GM18868 (cell line): ENCODE results near the gene SLC41A2.
"Not testable (repeated sequence)": the region's sequence is repeated elsewhere in the genome, so short reads cannot be mapped to it uniquely, and the experiment has no call there.

Experiments used
- ATAC-seq: cut with Tn5 transposase; IDR thresholded peaks from one replicate; pipeline ENCODE4 v1.9.1; 2021; ENCODE audit warnings: mild to moderate bottlenecking, moderate library complexity; ENCODE audit not compliant: unreplicated experiment

SLC41A2 gene

GRCh38 chr12:104964167-104964855 lies 6.2 kb upstream of the SLC41A2 start:
- ATAC-seq = no peak

DNA sequence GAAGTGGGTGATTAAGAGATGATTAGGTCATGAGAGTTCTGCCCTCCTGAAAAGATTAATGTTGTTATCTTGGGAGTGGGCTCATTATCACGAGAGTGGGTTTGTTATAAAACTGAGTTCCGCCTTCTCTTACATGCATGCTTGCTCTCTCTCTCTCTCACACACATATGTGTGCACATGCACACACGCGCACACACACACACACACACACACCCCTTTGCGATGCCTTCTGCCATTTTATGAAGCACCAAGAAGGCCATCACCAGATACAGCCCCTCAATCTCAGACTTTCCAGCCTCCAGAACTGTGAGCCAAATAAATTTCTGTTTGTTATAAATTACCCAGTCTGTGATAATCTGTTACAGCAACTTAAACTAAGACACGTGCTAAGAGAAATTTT lies 5.7 kb upstream of the SLC41A2 start:
- ATAC-seq = no peak

DNA sequence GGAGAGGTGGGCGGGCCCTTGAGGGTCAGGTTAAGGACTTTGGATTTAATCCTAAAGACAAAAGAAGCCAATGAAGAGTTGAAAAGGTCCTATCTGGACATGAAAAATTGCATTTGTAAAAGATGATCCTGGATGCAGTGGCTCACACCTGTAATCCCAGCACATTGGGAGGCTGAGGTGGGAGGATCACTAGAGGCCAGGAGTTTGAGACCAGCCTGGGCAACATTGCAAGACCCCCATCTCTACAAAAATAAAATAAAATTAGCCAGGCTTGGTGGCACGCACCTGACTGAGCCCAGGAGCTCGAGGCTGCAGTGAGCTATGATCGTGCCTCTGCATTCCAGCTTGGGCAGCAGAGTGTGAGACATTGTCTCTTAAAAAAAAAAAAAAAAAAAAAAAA lies 2.4 kb upstream of the SLC41A2 start:
- no peak for ATAC-seq

DNA sequence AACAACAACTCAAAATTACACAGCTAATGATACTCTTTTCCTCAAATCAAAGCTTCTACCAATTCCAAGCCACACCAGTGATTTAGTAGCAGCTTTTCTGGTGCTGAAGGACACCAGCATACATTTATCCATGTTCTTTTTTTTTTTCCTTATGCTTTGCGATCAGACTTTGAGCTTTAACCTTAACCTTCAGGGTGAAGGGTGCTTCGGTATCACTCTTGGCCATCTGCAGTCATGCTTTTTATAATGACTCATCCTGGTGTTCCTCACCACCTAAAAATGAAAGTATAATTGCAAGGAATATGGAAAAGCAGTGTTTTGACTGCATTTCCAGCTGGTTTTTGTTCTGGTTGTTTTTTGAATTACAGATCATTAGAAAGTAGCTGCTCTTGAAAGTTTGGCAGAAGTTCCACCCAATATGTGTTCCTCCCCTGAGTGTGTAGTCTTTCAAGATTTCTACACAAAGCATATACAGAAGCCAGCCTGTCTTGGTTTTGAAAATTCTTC lies 1.3 kb upstream of the SLC41A2 start:
- ATAC-seq = no peak

- ATAC-seq = no peak
Measured at GRCh38 chr12:104958805-104959334, 780 bp upstream of the SLC41A2 start.

GRCh38 chr12:104957719-104958000 lies 430 bp downstream of the SLC41A2 start:
- ATAC-seq = peak; percentile 22

DNA sequence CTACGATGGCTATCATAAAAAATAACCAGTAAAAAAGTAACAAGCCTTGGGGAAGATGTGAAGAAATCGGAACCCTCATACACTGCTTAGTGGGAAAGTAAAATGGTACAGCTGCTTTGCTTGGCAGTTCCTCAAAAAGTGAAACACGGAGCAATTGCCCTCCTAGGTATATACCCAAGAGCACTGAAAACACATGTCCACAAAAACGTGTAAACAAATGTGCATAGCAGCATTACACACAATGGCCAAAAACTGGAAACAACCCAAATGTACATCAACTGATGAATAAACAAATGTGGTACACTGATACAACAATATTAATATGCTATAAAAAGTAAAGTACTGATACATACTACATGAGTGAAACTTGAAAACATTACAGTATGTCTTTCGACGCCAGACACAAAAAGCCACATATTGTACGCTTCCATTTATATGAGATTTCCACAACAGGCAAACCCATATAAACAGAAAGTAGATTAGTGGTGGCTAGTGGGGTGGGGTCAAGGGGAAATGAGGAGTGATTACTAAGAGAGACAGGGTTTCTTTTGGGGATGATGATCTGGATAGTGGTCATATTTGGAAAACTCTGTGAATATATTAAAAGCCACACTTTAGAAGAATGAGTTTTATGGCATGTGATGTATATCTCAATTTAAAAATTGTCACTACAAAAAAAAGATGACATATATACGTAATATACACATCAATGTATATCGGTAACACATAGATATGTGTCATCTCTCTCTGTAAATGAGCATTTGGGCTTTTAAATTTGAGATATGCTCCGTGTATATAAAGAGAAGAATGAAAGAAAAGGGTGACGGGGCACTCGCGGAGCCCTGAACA lies 996 bp downstream of the SLC41A2 start:
- no peak for ATAC-seq

GRCh38 chr12:104955703-104956102 lies 2.4 kb downstream of the SLC41A2 start:
- no peak for ATAC-seq

DNA sequence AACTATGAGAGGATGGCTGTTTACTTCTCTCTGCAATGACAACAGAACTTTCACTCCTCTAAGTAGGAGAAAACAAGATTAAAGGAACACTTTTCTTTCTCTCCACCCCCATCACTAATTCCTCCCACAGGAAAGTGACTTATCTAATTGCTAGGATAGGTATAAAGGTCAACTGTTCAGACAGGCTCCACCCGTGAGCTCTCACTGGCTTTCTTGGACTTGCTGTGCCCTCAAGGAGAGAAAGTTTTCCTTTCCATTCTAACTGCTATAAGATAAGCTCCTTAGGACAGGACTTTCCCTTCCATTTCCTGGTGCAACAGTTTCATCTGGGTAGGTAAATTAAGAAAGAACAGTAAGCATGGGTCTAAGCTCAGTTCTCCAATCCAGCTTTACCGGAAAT lies 4.8 kb downstream of the SLC41A2 start:
- ATAC-seq = no peak

GRCh38 chr12:104952816-104953215 lies 5.3 kb downstream of the SLC41A2 start:
- no peak for ATAC-seq

- ATAC-seq = no peak
Measured at GRCh38 chr12:104951759-104952509, 6.2 kb downstream of the SLC41A2 start.

DNA sequence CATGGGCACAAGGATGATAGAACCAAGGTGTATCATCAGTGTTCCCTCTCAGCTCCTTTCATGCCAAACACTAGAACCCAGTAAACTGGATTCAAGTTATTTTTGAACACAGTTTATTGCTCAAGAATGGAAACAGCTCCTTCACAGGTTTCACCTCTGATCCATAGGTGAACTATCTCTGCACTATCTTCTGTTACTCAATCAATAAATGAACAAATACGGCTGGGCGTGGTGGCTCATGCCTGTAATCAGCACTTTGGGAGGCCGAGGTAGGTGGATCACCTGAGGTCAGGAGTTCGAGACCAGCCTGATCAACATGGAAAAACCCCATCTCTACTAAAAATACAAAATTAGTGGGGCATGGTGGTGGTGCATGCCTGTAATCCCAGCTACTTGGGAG lies 9.4 kb downstream of the SLC41A2 start:
- not testable (repeated sequence) for ATAC-seq

DNA sequence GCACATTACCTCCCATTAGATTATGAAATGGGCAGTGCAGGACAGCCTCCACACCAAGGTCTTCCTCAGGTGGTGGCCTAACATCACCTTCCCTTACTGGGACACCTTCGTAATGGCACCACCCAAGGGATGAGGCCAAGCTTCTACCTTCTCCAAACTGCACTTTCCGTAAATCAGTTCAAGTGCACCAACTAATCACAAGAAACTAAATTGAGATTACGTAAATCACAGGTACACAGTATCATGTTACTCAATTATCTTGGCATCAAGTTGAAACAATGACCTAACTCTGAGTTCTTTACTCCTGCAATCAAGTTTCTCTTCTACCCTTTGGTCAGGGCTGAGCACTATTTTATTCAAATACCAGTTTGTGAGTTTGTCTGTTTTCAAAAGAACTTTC lies 13.8 kb downstream of the SLC41A2 start:
- no peak for ATAC-seq

GRCh38 chr12:104943401-104943800 lies 14.7 kb downstream of the SLC41A2 start:
- not testable (repeated sequence) for ATAC-seq

DNA sequence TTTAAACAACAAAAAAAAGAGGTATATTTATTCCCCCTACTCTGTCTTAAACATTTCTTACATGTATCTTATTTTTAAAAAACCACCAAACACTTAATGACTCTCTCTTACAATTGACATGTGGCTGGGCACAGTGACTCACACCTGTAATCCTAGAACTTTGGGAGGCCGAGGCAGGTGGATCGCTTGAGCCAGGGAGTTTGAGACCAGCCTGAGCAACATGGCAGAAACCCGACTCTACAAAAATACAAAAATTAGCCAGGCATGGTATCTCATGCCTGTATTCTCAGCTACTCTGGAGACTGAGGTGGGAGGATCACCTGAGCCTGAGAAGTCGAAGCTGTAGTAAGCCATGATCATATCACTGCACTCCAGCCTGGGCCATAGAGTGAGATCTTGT lies 16.0 kb downstream of the SLC41A2 start:
- no peak for ATAC-seq

- no peak for ATAC-seq
Measured at GRCh38 chr12:104941454-104941853, 16.6 kb downstream of the SLC41A2 start.

DNA sequence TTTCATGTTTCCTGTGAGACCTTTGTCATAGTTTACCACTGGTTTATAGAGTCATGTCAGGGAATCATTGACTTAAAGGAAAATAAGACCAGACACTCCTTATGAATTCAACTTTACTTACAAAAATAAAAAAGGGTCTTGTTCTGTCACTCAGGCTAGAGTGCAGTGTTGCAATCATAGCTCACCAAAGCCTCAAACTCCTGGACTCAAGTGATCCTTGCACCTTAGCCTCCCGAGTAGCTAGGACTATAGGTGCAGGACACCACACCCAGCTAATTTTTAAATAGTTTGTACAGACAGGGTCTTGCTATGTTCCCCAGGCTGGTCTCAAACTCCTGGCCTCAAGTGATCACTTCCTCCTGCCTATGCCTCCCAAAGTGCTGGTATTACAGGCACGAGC lies 19.0 kb downstream of the SLC41A2 start:
- no peak for ATAC-seq

GRCh38 chr12:104938371-104938770 lies 19.7 kb downstream of the SLC41A2 start:
- ATAC-seq = no peak

DNA sequence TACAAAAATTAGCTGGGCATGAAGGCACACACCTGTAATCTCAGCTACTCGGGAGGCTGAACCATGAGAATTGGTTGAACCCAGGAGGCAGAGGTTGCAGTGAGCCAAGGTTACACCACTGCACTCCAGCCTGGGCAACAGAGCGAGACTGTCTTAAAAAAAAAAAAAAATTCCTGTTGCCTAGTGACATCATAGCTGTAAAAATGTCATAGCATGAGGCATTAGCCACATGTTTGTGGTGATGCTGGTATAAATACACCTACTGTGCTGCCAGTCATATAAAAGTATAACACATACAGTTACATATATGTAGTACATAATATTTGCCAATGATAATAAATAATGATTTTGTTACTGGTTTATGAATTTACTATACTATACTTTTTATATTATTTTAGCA lies 22.2 kb downstream of the SLC41A2 start:
- ATAC-seq = no peak

- no peak for ATAC-seq
Measured at GRCh38 chr12:104933778-104934177, 24.3 kb downstream of the SLC41A2 start.

DNA sequence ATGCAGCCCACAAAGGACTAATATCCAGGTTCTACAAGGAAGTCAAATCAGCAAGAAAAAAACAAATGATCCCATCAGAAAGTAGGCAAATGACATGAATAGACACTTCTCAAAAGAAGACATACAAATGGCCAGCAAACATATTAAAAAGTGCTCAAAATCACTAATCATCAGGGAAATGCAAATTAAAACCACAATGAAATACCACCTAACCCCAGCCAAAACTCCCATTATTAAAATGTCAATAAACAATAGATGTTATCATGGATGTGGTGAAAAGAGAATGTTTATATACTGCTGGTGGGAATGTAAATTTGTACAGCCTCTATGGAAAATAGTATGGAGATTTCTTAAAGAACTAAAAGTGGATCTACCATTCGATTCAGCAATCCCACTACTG lies 25.0 kb downstream of the SLC41A2 start:
- no peak for ATAC-seq
